GM19372 (cell line): ENCODE measurements around the gene DLX5.

Source experiments
- ATAC-seq: cut with Tn5 transposase; IDR thresholded peaks from one replicate; pipeline ENCODE4 v1.9.1; 2021; ENCODE audit warnings: mild to moderate bottlenecking, low read depth, moderate library complexity; ENCODE audit not compliant: unreplicated experiment

Gene DLX5

GRCh38 chr7:97018791-97019531, 5.7 kb downstream of the DLX5 start:
- ATAC-seq, result no peak

GRCh38 chr7:97018126-97018601, 6.5 kb downstream of the DLX5 start:
- no peak for ATAC-seq

GRCh38 chr7:97017192-97018125, 7.2 kb downstream of the DLX5 start:
- no peak for ATAC-seq

GRCh38 chr7:97016381-97017191, 8.0 kb downstream of the DLX5 start:
- no peak for ATAC-seq

- no peak for ATAC-seq
Measured at GRCh38 chr7:97015756-97016380, 8.8 kb downstream of the DLX5 start.

GRCh38 chr7:97015279-97015678, 9.4 kb downstream of the DLX5 start:
- ATAC-seq, result no peak

GRCh38 chr7:97014145-97014750, 10.4 kb downstream of the DLX5 start:
- ATAC-seq, result no peak

GRCh38 chr7:97013845-97014134, 10.8 kb downstream of the DLX5 start:
- ATAC-seq, result no peak

- no peak for ATAC-seq
Measured at GRCh38 chr7:97013134-97013844, 11.3 kb downstream of the DLX5 start.

- ATAC-seq, result no peak
Measured at GRCh38 chr7:97012365-97013133, 12.1 kb downstream of the DLX5 start.

- ATAC-seq, result no peak
Measured at GRCh38 chr7:97011536-97012364, 12.9 kb downstream of the DLX5 start.

GRCh38 chr7:97011104-97011503, 13.5 kb downstream of the DLX5 start:
- ATAC-seq, result no peak

- no peak for ATAC-seq
Measured at GRCh38 chr7:97009753-97010732, 14.6 kb downstream of the DLX5 start.

GRCh38 chr7:97008275-97008917, 16.2 kb downstream of the DLX5 start:
- no peak for ATAC-seq

GRCh38 chr7:97007583-97007861, 17.1 kb downstream of the DLX5 start:
- no peak for ATAC-seq

- ATAC-seq, result peak; percentile 10
Measured at GRCh38 chr7:97006816-97007582, 17.6 kb downstream of the DLX5 start.
